Measurements from ENCODE around the gene UBB.

DNA sequence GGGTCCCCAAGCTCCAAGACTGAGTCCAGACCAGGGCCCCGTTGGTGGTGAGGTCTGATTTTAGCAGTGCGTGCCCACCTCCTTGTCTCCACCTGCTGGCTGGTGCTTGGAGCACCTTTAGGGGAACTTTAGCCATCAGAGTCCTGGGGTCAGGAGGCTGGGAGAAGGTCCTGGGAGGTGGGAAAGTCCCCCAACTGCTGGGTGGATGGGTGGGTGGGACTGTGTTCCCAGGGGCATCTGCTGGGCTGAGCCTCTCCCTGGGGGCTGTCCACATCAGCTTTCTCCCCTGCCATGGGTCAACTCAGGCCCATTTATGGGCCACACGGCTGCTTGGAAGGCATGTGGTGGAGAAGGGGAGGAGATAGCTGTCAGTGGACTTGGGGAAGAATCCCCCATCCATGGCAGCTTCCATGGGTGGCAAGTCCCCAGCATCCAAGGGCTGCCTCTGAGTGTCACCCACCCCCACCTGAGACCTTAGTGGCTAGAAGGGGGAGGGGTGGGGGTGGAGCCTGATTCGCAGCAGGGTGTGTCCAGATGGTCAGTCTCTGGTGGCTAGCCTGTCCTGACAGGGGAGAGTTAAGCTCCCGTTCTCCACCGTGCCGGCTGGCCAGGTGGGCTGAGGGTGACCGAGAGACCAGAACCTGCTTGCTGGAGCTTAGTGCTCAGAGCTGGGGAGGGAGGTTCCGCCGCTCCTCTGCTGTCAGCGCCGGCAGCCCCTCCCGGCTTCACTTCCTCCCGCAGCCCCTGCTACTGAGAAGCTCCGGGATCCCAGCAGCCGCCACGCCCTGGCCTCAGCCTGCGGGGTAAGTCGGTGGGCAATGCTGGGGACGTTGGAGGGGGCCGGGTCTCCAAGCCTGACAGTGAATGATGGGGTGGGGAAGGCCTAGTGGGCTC is 34.4 kb downstream of the UBB start, which contains the start of gene TRPV2:
- TF ChIP-seq, protein P1, sequence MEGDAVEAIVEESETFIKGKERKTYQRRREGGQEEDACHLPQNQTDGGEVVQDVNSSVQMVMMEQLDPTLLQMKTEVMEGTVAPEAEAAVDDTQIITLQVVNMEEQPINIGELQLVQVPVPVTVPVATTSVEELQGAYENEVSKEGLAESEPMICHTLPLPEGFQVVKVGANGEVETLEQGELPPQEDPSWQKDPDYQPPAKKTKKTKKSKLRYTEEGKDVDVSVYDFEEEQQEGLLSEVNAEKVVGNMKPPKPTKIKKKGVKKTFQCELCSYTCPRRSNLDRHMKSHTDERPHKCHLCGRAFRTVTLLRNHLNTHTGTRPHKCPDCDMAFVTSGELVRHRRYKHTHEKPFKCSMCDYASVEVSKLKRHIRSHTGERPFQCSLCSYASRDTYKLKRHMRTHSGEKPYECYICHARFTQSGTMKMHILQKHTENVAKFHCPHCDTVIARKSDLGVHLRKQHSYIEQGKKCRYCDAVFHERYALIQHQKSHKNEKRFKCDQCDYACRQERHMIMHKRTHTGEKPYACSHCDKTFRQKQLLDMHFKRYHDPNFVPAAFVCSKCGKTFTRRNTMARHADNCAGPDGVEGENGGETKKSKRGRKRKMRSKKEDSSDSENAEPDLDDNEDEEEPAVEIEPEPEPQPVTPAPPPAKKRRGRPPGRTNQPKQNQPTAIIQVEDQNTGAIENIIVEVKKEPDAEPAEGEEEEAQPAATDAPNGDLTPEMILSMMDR (IDR thresholded peaks at IDR 0.05; ENCODE audit: insufficient read depth, low read length) = no peak
- TF ChIP-seq REST (IDR thresholded peaks at IDR 0.05; ENCODE audit: insufficient replicate concordance, low read depth) = no peak
